NAMALWA (cell line): ENCODE results near the gene TOX4.

ENCODE experiments used
- DNase-seq: peaks from one replicate; pipeline ENCODE4 v3.0.0-alpha.2; 2015; ENCODE audit warnings: low spot score

TOX4 gene

DNA sequence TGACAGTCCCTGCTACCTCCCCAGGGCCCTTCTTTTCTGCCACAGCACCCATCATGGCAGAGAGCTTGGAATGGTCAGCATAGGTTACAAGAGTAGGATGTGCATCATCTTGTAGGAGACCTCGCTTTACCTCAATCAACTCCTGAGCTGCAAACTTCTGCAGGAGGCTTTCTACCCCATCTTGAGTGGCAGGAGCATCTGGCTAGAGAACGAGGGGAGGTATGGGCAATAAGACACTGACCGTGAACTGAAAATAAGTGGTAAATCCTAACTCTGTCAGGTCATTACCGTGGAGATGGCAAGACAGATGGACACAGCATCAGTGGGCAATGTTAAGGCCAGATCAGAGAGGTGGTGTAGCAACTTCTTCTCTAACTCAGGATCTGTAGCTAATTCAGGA, 26.4 kb downstream of the TOX4 start:
- DNase-seq: no peak

DNA sequence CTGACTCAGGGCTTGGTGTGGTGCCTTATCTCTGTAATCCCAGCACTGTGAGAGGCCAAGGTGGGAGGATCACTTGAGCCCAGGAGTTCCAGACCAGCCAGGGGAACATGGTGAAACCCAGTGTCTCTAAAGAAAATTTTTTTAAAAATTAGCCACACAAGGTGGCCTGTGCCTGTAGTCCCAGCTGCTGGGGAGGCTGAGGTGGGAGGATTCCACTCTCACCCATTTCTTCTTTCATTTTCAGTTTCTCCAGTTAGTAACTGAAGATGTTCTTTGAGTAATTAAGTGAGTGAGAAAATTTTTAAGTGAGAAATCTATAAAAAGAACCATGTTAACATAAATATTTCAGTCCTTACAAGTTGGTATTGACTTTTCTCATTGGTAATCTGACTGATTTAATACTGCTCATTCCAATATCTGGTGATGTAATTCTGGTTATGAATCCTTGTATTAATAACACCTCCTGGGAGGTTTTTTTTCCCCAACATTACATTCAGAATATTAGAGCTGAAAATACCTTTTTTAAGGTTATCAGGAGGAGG, 28.1 kb downstream of the TOX4 start:
- peak; percentile 26 for DNase-seq

DNA sequence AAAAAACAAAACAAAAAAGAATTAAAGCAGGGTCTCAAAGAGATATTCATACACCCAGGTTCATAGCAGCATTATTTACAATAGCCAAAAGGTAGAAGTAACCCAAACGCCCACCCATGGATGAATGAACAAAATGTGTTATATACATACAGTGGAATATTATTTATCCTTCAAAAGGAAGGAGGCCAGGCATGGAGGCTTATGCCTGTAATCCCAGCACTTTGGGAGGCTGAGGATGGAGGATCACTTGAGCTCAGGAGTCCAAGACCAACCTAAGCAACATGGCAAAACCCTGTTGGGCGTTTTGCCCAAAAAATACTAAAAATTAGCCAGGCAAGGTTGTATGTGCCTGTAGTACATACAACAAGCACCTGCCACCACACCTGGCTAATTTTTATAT, 29.6 kb downstream of the TOX4 start:
- DNase-seq: no peak

DNA sequence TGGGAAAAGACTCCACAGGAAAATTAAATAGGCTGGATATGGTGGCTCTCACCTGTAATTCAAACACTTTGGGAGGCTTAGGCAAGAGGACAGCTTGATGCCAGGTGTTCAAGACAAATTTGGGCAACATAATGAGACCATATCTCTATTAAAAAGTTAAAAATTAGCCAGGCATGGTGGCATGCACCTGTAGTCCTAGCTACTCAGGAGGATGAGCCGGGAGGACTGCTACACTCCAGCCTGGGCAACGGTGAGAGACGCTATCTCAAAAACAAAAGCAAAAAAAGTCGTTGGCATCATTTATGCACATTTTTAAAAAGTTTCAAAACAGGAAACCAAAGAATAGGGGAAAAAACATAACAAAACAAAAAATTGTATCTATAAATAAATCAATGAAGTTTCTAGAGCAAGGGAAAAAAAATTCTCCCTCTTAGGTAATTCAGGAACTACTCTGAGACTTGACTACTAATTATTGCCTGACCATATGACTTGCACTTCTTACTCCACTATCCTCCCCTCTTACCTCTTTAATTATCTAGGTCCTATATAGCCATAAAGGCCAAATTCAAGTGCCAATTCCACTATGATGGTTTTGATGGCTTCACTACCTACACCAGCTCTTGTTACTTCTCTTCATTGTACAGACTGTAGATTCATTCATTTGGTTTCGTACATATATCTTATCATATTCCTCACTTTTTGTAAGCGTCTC, 32.6 kb downstream of the TOX4 start:
- peak; percentile 15 for DNase-seq

DNA sequence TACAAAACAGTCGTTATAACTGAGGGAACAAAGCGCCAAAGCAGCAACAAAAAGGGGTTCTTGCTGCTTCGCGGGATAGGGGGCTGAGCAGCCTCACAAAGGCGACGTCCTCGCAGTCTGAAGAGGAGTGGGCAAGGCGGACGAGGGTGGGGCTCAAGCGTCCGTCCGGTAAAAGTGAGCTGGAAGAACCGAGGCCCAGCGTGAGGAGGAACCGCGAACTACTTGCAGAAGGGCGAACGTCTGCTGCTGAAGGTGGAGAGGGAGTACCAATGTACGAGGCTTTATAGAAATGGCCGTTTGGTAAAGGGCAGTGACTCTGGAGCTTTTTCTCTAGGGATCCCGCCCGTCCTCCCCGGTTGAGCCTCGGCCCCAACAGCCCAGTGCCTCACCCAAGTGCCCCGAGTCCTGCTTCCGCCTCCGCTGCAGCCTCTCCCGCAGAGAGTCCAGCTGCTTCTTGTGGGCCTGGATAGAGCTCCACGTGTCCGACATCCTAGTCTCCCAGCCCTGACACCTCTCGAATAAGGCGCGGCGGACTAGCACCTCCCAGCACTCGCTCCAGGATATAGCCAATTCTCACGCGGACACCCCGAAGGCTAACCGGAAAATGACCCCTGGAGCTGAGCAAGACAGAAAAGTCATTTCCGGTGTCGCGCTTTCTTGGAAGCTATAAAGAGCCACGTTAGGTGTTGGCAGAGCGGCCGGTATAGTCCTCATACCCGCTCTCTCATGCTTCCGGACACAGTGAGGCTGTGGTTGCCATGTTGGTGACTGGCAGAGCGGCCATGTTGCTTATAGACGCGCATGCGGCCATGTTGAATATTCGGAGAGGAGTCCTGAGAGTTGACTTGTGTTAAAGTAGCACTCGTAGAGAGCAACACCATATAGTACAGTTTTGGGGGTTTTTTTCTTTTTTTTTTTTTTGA, 34.0 kb downstream of the TOX4 start, which contains the start of gene METTL3:
METTL3 (minus strand) TSS at position 606 of the 923 bp plus-strand sequence; CDS start at position 489, 117 bp downstream.
- peak; percentile 98 for DNase-seq

DNA sequence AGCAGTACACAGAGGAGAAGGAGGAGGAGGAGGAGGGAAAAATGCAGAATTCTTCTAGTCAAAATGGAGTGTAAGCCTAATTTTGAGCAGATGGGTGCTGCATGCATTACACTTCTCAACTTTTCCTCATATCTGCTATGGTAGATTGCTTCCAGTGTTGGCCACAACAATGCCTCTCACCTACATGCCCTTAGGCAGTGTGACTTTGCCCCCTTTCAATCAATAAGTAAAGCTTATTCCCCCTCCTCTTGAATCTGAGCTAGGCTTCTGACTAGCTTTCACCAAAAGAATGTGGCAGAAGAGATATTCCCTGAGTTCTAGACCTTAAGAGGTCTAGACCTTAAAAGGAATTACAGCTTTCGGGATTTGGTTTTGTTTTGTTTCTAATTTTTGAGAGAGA, 37.3 kb downstream of the TOX4 start:
- no peak for DNase-seq

DNA sequence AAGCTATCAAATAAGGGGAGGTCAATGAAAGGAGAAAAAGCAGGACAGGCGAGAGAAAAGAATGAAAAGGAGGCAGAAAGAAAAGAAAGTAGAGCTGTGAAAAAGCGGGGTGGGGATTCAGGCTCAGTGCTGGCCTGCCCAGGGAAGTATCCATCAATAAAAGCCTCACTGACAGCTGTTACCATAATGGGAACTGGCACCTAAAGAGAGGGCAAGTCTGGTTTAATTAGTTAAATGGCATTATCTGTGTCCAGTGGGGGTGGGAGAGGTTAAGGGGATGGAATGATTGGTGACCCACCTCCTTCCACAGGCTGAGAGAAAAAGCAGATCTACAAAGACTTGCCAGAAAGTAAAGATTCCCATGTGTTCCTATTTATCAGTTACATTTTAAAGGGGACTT, 41.7 kb downstream of the TOX4 start:
- no peak for DNase-seq

DNA sequence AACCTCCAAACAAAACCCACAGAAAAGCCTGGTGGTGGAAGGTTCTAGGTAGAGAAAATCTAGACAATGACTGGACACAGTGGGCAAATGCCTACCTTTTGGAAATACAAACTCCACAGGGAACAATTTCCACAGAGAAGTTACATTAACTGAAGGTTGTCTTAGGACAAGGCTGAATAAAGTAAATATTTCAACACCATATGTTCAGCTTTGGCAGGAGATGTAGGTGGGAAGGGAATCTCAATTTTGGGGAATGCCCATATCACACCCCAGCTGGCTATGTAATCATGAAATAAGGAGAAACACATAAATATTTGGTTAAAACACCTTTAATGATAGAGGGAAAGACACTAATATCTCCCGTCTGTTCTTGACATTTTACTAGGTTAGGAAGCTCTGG, 43.8 kb downstream of the TOX4 start:
- no peak for DNase-seq

DNA sequence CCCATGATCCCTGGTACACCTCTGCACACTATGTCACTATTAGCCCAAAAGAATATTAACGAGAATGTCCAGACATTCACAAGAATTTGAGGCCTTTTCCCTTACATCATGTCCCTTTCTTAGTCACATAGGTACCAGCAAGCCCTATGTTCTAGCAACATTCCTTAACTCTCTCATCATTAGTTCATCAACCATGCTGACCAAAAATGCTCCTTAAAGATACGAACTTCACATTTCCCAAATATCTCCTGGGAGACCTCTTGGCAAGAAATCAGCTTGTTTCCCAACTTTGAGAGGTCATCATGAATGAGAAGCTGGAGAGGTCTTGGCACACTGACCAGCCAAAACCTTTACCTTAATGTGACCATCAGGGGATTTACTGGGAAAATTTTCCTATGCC, 44.5 kb downstream of the TOX4 start:
- DNase-seq: no peak

DNA sequence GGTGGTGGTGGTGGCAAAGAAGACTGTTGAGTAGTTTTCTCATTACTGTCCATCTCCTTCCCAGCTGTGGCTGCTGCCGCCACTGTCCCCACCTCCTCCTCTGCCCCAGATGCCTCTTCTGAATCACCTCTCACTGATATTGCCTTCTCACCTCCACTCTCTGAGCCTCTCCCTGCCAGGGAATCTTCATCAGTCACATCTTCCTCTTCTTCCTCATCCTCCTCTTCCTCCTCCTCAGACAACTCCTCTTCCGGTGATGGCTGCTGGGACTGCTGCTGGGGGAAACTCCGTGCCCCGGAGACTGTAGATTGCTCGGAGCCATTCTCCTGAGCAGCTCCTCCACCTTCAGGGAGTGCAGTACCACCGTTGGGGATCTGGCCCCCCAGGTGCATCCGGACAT, 46.2 kb downstream of the TOX4 start:
- no peak for DNase-seq

DNA sequence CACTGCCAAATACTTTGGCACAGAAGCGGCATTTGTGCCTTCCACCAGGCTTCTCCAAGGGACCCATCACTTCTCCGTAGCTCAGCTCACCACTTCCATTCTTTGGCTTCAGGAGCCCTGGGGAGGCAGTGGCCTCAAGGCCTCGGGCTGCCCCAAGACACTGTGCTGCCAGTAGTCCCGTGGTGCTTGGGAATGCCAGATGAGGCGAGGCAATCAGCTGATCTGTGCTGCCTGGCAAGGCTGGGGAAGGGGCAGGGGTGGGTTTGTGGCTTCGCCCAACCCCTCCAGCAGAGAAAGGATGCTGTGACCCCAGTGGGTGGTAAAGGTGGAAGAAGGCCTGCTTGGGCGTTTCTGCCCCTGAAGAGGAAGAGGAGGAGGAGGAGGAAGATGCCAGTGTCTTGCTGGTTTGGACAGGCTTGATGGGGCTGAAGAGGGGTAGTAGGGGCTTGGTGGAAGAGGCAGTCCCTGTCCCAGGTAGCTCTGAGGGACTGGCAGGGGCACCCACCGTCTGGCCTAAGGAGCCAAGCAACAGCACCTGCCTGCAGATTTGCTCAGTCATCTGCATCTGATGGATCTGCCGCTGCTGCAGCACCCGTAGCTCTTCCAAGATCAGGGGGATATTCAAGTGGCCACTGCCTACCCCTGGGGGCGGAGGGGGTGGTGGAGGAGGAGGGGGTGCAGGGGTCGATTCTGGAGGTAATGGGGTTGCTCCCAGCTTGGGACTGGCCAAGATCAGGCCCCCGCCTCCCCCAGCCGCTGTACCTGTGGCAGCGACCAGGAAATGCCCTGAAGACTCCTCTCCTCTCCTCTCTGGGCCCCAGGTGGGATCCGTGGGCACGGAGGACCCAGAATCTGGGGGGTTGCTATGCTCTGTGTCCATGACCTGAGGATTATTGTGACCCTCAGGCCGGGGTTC, 47.8 kb downstream of the TOX4 start:
- no peak for DNase-seq

DNA sequence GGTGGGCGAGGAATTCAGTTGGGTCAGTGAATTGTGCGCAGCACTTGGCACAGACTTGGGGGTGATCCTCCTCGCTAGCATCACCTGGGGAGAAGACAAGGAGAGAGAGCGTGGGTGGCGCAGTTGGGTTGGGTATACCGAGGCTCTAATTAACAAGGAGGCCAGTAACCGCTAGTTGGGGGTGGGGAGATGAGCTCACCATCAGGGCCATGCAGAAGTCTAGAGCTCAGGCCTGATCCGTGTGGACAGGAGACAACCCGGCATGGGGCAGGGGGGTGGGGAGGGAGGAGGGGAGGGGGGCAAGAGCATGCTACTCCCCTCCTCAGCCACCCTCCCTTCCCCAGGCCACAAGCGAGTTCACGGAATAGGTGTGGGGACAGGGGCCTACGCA, 48.6 kb downstream of the TOX4 start:
- DNase-seq: no peak

DNA sequence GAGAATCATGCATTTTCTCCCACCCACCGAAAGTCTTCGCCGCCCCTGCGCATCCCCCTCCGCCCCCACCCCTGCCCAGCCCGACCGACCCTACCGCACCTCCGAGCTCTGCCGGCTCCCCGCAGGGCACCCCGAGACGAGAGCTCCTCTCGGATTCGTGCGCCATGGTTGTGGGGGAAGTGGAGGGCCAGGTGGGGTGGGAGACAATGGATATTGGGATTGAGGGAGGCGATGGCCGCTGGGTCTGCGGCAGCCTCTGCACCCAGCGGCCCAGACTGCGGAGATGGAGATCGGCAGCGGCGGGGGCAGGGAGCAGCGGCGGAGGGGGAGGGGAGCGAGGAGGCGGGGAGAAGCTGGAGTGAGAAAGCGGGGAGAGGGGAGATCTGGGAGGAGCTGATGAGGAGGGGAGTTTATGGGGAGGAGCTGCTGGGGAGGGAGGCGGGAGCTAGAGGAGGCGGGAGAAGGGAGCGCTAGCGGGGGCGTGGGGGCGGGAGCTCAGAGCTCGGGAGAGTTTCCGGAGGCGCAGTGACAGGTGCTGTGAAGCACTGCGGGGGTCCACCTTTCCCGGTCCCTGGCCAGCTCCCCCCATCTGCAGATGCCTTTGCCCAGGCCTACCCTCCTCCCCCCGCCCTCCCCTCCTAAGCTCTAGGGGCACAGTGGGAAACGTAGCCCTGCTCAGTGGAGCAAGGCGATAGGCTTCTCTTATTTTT, 49.1 kb downstream of the TOX4 start, which contains the start of gene SALL2:
SALL2 (minus strand) TSS at position 385 of the 710 bp plus-strand sequence; CDS start at position 166, 219 bp downstream.
- DNase-seq: no peak

DNA sequence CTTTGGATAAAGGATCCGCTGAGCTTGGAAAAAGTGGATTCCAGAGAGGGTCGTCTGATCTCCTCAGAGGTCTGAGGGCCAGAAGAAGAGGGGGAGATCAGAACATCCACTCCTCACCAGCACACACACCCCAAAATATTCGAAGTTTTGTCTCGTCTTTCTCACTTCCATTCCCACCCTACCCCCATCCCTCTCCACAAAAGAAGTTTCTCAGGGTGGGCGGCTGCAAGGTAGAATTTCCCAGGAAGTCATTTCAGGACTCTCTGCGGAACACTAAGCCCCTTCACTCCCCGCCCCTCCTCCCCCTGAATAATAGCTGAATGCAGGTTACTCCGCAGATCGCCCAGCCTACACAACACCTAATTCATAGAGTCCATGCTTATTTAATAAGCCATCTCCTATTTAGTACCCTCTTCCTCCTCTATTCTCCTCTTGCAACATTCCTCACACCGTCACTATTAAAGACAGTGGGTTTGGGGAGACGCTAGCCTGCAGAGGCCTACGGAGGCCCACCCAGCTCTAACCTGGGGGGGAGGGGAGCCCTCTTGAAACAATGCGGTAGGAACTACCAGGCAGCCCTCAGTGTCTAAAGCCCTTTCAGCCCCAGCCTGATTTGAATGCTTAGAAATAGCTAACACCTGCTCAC, 49.8 kb downstream of the TOX4 start:
- DNase-seq: no peak

DNA sequence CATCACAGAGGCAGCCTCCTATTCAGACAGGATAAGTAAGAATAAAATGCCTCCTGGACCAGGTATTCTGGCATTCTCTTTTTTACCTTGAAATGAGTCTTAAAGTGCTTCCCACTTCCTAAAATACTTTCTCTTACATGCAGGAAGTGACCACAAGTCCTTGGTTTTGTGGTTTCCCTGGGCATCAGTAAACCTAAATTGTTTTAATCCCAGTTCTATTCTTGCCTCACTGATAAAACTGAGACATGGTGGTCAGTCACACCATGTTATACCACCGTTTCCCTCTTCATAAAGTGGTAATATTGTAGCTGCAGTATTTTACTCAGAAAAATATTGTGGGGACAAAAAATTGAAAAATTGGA, 50.3 kb downstream of the TOX4 start:
- no peak for DNase-seq

DNA sequence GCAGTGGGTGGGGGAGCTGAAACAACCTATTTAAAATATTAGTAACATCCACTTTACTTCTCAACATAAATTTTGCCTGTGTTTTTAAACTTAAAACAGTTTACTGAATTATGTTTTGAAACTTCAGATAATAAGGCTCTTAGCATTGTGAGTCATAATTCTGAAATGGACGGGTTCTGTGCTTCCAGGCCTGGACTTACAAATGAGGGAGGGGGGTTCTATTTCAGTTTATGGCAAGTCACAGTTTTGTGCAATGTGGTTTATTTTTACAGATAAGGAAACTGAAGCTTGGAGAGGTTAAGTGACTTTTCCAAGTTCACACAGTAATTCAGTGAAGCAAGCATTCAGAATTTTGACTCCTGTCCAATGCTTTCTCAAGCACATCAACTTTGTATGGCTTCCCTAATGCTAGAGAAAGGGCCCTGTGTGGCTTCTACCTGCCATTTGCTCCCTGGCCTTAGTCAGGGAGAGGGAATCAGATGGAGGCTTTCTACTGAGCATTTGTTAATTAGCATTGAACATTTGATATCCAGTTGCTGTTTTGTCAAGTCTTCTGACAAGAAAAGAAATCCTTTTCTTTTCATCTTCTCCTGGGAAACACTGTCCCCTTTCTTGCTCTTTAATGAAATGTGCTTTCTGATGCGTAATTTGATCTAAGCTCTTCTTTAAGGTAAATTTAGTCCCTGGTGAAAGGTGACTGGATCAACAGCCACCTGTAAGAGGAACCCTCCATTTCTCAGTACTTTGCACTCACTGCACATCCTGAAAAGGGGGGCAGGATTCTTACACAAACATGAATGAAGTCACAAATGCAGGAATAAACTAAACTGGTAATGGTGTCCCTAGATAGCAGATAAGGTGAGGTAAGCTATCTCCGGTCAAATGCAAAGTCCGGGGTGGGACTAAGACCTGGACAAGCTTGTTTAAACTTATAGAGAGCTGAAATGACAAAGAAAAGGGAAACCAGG, 51.7 kb downstream of the TOX4 start:
- no peak for DNase-seq

DNA sequence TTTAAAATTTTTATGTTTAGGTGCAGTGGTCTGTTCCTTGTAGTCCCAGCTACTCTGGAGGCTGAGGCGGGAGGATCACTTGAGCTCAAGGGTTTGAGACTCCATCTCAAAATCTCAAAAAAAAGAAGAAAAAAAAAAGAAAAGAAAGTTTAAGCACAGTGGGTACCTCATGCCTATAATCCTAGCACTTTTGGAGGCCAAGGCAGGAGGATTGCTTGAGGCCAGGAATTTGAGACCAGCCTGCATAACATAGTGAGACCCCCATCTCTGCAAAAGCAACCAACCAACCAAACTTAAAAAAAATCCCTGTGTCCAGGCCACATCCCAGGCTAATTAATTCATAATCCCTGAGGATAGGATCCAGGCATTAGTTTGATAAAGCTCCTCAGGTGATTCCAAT, 52.5 kb downstream of the TOX4 start:
- no peak for DNase-seq

DNA sequence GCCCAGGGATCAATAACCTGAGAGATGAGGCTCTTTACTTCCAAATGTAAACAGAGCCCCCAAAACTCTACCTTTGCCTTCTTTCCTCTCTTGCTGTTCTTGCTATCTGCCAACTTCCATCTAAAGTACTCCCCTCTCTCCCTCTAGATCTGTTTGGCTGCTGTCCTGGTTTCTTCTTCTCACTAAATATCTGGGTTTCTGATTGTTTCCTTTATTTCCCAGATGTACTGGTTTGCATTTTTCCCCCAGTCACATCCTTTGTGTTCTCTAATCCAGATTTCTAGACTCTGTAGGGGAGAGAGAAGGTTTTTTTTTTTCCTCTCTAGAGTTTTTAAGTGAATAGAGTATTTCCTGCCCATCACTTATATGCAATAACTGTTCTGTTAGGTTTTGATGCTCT, 56.3 kb downstream of the TOX4 start:
- DNase-seq: no peak

DNA sequence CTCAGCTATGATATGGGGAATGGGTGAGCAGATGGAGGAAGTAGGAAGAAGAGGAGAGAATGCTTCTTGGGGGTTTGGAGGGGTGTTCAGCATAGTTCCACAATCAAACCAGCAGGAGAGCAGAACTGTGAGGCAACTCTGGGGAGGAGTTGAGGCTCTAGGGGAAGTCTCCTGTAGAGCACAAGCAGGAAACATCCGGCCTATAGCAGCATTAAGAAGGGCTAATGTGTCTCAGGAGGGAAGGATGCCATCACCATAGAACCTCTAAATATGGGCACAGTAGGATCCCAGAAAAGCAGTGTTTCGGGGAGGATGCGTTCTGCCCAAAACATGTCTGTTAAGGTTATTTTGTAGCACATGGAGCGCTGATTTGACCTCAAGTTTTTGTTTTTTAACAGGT, 57.6 kb downstream of the TOX4 start:
- DNase-seq: no peak
